Immature natural killer cell (primary cell): ENCODE measurements around the gene TCP11L2. TPM values are rescaled to one million over a fixed set of nuclear protein-coding genes. Genes with fewer than 3 reads are reported as not detected.
A peak's percentile ranks its signal among the peaks of the same experiment; 100 is the strongest.

Experiments
- DNase-seq, 3 donors: peaks; one replicate each; pipeline ENCODE4 v3.0.0; 2022; ENCODE audit warnings: mixed read lengths in 1 of 3
- H3K27ac Mint-ChIP-seq, 6 donors: one replicate each; pipeline ENCODE4 v1.8.0; 2020; ENCODE audit warnings: mixed read lengths in 6 of 6, mild to moderate bottlenecking in 5 of 6, inconsistent platforms in 4 of 6, moderate library complexity in 3 of 6
- H3K27me3 Mint-ChIP-seq, 3 donors: one replicate each; pipeline ENCODE4 v1.8.0; 2020 to 2021; ENCODE audit warnings: low read depth in 3 of 3, mild to moderate bottlenecking in 3 of 3, mixed read lengths in 3 of 3, moderate library complexity in 3 of 3, inconsistent platforms in 1 of 3
- H3K36me3 Mint-ChIP-seq, 3 donors: one replicate each; pipeline ENCODE4 v1.8.0; 2020; ENCODE audit warnings: mixed read lengths in 3 of 3, inconsistent platforms in 2 of 3, mild to moderate bottlenecking in 2 of 3
- H3K4me1 Mint-ChIP-seq, 2 donors: one replicate each; pipeline ENCODE4 v1.8.0; 2020; ENCODE audit warnings: inconsistent platforms in 2 of 2, mild to moderate bottlenecking in 2 of 2, mixed read lengths in 2 of 2, moderate library complexity in 1 of 2
- H3K4me3 Mint-ChIP-seq, 5 donors: one replicate each; pipeline ENCODE4 v1.8.0; 2020; ENCODE audit warnings: mild to moderate bottlenecking in 5 of 5, mixed read lengths in 5 of 5, inconsistent platforms in 3 of 5, moderate library complexity in 3 of 5
- H3K9me3 Mint-ChIP-seq, 6 donors: one replicate each; pipeline ENCODE4 v1.8.0; 2020; ENCODE audit warnings: mild to moderate bottlenecking in 6 of 6, mixed read lengths in 6 of 6, inconsistent platforms in 4 of 6, moderate library complexity in 3 of 6
- polyA plus RNA-seq, 3 donors: library from polyadenylated mRNA; unstranded; fragments of 300-500 nt; fragmentation: Illumina TruSeq; gene quantifications; one replicate each; pipeline ENCODE4 v1.2.3, GENCODE V29; 2021

The TCP11L2 gene
- polyA plus RNA-seq, 3 donors from 2014 or later, result 11.0 to 20.4 (median 18.1) TPM

DNA sequence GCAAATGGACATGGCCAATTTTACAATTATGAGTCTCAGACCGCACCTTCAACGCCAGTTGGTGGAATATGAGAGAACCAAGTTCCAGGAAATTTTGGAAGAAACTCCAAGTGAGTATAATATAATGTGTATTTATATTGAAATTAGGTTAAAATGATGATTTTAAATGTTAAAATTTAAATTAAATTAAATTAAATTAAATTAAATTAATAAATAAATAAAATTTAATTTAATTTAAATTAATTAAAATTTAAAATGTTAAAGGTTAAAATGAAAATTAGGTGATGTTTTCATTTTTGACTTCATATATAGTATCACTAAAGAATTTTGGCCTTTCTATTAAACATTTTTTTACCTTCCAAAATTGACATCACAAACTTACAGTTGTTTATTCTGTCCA is 21.0 kb downstream of the TCP11L2 start:
- peaks cover 23 to 64% (median 33%) of the 10 kb centered on the region in 3 donors for H3K36me3 Mint-ChIP-seq
- no peaks in the 10 kb centered on the region for H3K27me3 Mint-ChIP-seq
- H3K27ac Mint-ChIP-seq, result no peak overlapping the region
- peaks cover 0 to 2% (median 0%) of the 10 kb centered on the region in 6 donors for H3K9me3 Mint-ChIP-seq
- no peak for DNase-seq
- peaks cover 0 to 3% of the 10 kb centered on the region in 2 donors for H3K4me1 Mint-ChIP-seq
- no peak overlapping the region for H3K4me3 Mint-ChIP-seq

GRCh38 chr12:106327309-106327869 is 24.9 kb downstream of the TCP11L2 start:
- Mint-ChIP-seq H3K9me3 (peaks cover 0 to 2% (median 0%) of the 10 kb centered on the region in 6 donors), H3K4me3 (no peak overlapping the region), H3K36me3 (peaks cover 25 to 54% (median 37%) of the 10 kb centered on the region in 3 donors), H3K27ac (no peak overlapping the region), H3K4me1 (peaks cover 0 to 3% of the 10 kb centered on the region in 2 donors), H3K27me3 (no peaks in the 10 kb centered on the region)
- no peak for DNase-seq

GRCh38 chr12:106328735-106329134 is 26.2 kb downstream of the TCP11L2 start:
- H3K4me3 Mint-ChIP-seq, result no peak overlapping the region
- H3K4me1 Mint-ChIP-seq, result peaks cover 0 to 5% of the 10 kb centered on the region in 2 donors
- DNase-seq, result no peak
- no peaks in the 10 kb centered on the region for H3K27me3 Mint-ChIP-seq
- H3K36me3 Mint-ChIP-seq, result peaks cover 25 to 54% (median 31%) of the 10 kb centered on the region in 3 donors
- peaks cover 0 to 2% (median 0%) of the 10 kb centered on the region in 6 donors for H3K9me3 Mint-ChIP-seq
- H3K27ac Mint-ChIP-seq, result no peak overlapping the region

GRCh38 chr12:106329231-106329982 is 26.9 kb downstream of the TCP11L2 start:
- no peak for DNase-seq
- peaks cover 18 to 47% (median 25%) of the 10 kb centered on the region in 3 donors for H3K36me3 Mint-ChIP-seq
- peak overlapping the region in 1 of 6 donors; percentile 22 for H3K27ac Mint-ChIP-seq
- H3K4me1 Mint-ChIP-seq, result peaks cover 0 to 7% of the 10 kb centered on the region in 2 donors
- peaks cover 0 to 2% (median 0%) of the 10 kb centered on the region in 6 donors for H3K9me3 Mint-ChIP-seq
- peaks cover 0 to 2% (median 0%) of the 10 kb centered on the region in 3 donors for H3K27me3 Mint-ChIP-seq
- H3K4me3 Mint-ChIP-seq, result no peak overlapping the region

DNA sequence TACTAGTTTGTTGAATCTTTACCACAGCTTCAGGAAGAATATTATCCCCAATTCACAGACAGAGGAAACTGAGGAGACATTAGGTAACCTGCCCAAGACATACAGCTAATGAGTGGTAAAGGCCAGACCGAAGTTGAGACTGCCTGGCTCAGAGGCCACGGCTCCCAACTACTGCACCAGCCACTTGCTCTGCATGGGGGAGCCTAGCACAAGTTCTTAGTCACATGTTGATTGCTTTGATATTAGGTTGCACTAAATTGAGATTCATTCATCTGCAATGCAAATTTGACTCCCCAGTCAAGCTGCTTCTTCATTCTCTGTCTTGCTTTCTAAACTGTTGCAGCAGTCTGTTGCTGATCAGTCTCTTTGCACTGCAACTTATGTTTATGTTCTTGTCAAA is 29.1 kb downstream of the TCP11L2 start:
- Mint-ChIP-seq H3K4me1 (peaks cover 0 to 4% of the 10 kb centered on the region in 2 donors), H3K4me3 (no peak overlapping the region), H3K9me3 (no peaks in the 10 kb centered on the region), H3K27me3 (peaks cover 0 to 2% (median 0%) of the 10 kb centered on the region in 3 donors), H3K36me3 (peaks cover 16 to 41% (median 17%) of the 10 kb centered on the region in 3 donors), H3K27ac (no peak overlapping the region)
- no peak for DNase-seq

DNA sequence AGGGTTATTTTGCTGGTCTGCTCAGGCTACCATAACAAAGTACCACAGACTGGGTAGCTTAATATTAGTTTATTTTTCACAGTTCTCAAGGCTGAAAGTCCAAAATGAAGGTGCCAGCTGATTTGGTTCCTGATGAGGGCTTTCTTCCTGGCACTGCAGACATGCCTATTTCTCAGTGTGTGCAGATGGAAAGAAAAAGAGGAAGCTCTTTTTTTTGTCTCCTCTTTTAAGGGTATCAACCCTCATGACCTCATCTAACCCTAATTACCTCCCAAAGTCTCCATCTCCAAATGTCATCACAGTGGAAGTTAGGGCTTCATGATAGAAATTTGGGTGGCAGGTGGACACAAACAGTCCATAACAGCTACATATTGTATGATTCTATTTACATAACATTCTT is 30.0 kb downstream of the TCP11L2 start:
- Mint-ChIP-seq H3K9me3 (no peaks in the 10 kb centered on the region), H3K36me3 (peaks cover 17 to 37% (median 21%) of the 10 kb centered on the region in 3 donors), H3K4me3 (no peak overlapping the region)

GRCh38 chr12:106333010-106333409 is 30.5 kb downstream of the TCP11L2 start:
- H3K27ac Mint-ChIP-seq, result no peak overlapping the region
- H3K9me3 Mint-ChIP-seq, result no peaks in the 10 kb centered on the region
- H3K27me3 Mint-ChIP-seq, result peaks cover 0 to 2% (median 0%) of the 10 kb centered on the region in 3 donors
- no peak for DNase-seq
- H3K4me3 Mint-ChIP-seq, result no peak overlapping the region
- peaks cover 0 to 4% of the 10 kb centered on the region in 2 donors for H3K4me1 Mint-ChIP-seq
- peaks cover 20 to 36% (median 21%) of the 10 kb centered on the region in 3 donors for H3K36me3 Mint-ChIP-seq

More for the DNA sequence above, 30.0 kb downstream of the TCP11L2 start:
- Mint-ChIP-seq H3K27me3 (peaks cover 0 to 2% (median 0%) of the 10 kb centered on the region in 3 donors), H3K27ac (no peak overlapping the region), H3K4me1 (peaks cover 0 to 4% of the 10 kb centered on the region in 2 donors)
- no peak for DNase-seq

DNA sequence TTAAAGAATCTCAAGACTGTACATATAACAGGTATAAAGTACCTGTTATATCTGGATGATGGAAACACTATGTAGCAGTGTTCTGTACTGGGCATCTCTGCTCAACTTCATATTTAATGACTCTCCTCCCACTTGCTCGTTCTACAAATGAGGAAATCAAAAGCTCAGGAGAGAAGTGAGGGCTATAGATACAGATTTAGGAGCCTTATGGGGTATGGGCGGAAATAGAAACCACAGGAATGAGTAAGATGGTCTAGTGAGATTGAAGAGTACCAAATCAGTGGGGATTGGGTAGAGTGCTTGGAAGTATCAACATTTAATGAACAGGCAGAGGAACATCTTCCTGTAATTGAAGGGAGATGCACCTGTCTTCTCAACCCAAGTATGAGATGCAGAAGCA is 31.2 kb downstream of the TCP11L2 start:
- Mint-ChIP-seq H3K4me3 (no peak overlapping the region), H3K9me3 (no peaks in the 10 kb centered on the region), H3K27ac (no peak overlapping the region), H3K4me1 (peaks cover 0 to 4% of the 10 kb centered on the region in 2 donors), H3K27me3 (peaks cover 0 to 2% (median 0%) of the 10 kb centered on the region in 3 donors), H3K36me3 (peaks cover 17 to 37% (median 20%) of the 10 kb centered on the region in 3 donors)
- DNase-seq, result no peak

- Mint-ChIP-seq H3K27ac (peak overlapping the region in 2 of 6 donors; percentile 32 to 53), H3K27me3 (no peaks in the 10 kb centered on the region), H3K4me1 (no peaks in the 10 kb centered on the region), H3K9me3 (no peaks in the 10 kb centered on the region), H3K36me3 (peaks cover 8 to 30% (median 14%) of the 10 kb centered on the region in 3 donors), H3K4me3 (no peak overlapping the region)
- no peak for DNase-seq
Observed at GRCh38 chr12:106341086-106341877, 38.7 kb downstream of the TCP11L2 start.

GRCh38 chr12:106342397-106343213 is 40.1 kb downstream of the TCP11L2 start:
- Mint-ChIP-seq H3K4me3 (no peak overlapping the region), H3K27ac (peak overlapping the region in 1 of 6 donors; percentile 56), H3K36me3 (peaks cover 10 to 28% (median 16%) of the 10 kb centered on the region in 3 donors), H3K27me3 (no peaks in the 10 kb centered on the region), H3K4me1 (no peaks in the 10 kb centered on the region), H3K9me3 (no peaks in the 10 kb centered on the region)
- no peak for DNase-seq

DNA sequence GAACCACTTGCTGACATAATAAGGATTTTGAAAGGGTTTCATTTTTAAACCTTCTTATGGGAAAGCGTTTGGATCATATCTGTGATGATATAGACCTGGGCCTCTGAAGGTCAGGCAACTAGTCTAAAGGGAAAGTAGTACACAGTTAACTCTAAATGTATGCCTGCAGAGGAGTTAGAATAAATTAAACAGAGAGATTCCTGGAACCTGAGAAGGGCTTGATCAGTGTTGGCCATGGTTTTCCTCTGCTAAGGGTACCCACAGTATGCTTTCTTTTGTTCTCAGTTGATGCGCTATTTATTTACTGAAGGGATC is 40.6 kb downstream of the TCP11L2 start:
- Mint-ChIP-seq H3K36me3 (peaks cover 10 to 28% (median 14%) of the 10 kb centered on the region in 3 donors), H3K4me3 (no peak overlapping the region), H3K27me3 (no peaks in the 10 kb centered on the region), H3K4me1 (no peaks in the 10 kb centered on the region), H3K27ac (peak overlapping the region in 1 of 6 donors; percentile 56), H3K9me3 (no peaks in the 10 kb centered on the region)
- no peak for DNase-seq

DNA sequence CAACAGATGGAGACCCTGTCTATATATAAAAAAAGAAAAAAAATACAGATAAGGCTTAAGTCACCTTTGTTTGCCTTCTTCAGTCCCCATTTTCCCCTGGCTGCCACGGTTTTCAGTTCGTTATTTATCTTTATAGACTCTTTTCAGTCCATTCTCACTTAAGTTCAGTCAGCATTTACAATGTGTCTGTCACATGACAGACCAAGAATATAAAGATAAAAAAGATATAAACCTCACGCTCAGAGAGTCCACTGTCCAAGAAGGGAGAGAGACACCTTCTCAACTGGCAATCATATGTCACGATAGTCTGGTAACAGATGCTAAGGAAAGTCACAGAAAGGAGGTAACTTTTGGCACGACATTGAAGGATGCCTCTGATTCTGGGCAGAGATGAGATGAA is 41.6 kb downstream of the TCP11L2 start:
- no peak overlapping the region for H3K4me3 Mint-ChIP-seq
- no peaks in the 10 kb centered on the region for H3K27me3 Mint-ChIP-seq
- no peak for DNase-seq
- peaks cover 14 to 23% (median 17%) of the 10 kb centered on the region in 3 donors for H3K36me3 Mint-ChIP-seq
- no peaks in the 10 kb centered on the region for H3K9me3 Mint-ChIP-seq
- no peaks in the 10 kb centered on the region for H3K4me1 Mint-ChIP-seq
- H3K27ac Mint-ChIP-seq, result no peak overlapping the region

GRCh38 chr12:106345746-106346145 is 43.2 kb downstream of the TCP11L2 start:
- Mint-ChIP-seq H3K4me1 (no peaks in the 10 kb centered on the region), H3K27me3 (peaks cover 0 to 3% (median 0%) of the 10 kb centered on the region in 3 donors), H3K36me3 (peaks cover 14 to 17% (median 17%) of the 10 kb centered on the region in 3 donors), H3K4me3 (no peak overlapping the region), H3K27ac (peak overlapping the region in 2 of 6 donors; percentile 6 to 36), H3K9me3 (no peaks in the 10 kb centered on the region)
- no peak for DNase-seq
